Muscle of back (tissue), 11 donors: ENCODE data around the gene FBXL16. TPM values are rescaled to one million over a fixed set of nuclear protein-coding genes. Genes with fewer than 3 reads are reported as not detected.
A peak's percentile ranks its signal among the peaks of the same experiment; 100 is the strongest.
"Not testable (repeated sequence)": the region's sequence is repeated elsewhere in the genome, so short reads cannot be mapped to it uniquely, and the experiment has no call there.

Experiments used
- DNase-seq, 3 donors: peaks; one replicate each; pipeline versions ENCODE4 v3.0.0 to v3.0.0-alpha.2; 2013
- polyA plus RNA-seq, 10 donors: library from polyadenylated mRNA; unstranded; fragments of 120-200 nt; gene quantifications; one replicate each; pipeline ENCODE4 v1.2.1, GENCODE V29; 2013; ENCODE audit not compliant: insufficient read length in 10 of 10

Gene FBXL16
- polyA plus RNA-seq, 10 donors: 0.22 to 1.1 (median 0.44) TPM

DNA sequence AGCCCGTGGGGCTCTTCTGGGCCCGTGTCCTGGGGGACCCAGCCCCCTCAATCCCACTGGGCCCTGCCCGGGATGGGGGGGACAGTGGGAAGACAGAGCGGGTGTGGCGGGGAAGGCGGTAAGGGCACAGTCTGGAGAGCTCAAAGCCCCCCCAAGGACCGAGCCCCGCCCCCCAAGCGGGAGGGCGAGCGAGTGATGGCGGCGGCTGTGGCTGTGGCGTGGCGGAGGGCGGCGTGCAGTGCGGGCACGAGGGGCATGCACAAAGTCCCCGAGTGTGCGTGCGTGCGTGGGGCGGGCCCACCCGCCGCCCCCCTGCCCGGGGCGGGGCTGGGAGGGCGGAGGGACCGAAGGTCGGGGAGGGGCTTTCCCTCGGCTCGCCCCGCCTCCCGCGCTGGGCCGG, 11.8 kb downstream of the FBXL16 start:
- DNase-seq: no peak

DNA sequence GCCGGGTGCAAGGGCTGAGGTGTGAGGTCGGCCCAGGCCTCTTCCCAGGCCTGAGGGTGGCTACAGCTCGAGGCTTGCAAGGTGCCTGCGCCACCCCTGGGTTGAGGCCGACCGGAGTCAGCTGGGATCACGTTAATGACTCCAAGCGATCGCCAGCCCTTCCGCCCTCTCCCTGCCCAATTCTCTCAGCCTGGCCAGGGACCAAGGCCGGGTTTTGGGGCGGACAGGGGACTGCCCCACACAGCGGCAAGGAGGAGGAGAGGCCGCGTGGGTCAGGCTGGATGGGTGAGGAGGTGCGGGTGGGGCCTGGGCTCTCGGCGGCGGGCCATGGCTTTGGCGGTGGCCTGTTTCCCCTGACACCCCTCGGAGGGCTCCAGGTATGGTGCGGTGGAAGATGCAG, 12.2 kb downstream of the FBXL16 start:
- DNase-seq: no peak

- no peak for DNase-seq
Observed at GRCh38 chr16:692356-693108, 13.1 kb downstream of the FBXL16 start.

DNA sequence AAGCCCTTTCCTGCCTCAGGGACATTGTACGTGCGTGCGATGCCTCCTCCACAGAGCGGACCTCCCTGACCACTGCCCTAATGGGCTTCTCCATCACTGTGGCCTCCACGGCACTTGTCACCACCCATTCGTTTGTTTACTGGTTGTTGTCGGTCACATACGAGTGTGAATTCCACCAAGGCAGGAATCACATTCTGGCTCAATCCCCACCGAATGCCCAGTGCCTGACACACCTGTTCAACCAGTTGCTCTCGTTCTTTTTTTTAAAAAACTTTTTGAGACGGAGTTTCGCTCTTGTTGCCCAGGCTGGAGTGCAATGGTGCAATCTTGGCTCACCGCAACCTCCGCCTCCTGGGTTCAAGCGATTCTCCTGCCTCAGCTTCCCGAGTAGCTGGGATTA, 14.4 kb downstream of the FBXL16 start:
- not testable (repeated sequence) for DNase-seq

DNA sequence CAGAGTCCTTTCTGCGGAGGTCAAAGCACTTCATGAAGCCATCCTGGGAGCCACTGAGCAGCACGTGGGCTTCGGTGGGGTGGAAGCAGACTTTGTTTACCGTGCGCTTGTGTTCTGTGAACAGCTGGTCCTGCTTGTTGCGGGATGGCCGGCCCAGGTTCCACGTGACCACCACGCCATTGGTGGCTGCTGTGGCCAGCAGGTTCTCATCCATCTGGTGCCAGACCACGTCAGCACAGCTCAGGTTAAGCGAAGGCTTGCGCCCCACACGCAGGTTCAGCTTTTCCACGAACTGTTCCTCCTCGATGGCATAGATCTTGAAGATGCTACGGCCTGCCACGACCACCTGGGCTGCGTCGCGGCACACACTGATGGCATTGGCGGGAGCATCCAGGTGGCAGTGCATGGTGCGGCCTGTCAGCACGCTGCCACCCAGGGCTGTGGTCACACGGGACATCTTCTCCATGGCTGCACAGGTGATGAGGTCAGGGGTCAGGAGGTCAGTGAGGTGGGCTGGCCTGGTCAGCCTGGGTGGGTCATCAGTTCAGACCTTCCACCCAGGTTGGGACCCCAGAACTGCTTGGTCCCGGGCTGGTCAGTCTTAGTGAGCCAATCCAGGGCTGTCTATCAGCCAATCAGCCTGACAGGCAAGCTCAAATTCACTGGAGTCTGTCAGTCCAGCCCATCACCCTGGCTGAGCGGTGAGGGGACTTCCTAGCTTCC, 16.3 kb downstream of the FBXL16 start:
- no peak for DNase-seq

DNA sequence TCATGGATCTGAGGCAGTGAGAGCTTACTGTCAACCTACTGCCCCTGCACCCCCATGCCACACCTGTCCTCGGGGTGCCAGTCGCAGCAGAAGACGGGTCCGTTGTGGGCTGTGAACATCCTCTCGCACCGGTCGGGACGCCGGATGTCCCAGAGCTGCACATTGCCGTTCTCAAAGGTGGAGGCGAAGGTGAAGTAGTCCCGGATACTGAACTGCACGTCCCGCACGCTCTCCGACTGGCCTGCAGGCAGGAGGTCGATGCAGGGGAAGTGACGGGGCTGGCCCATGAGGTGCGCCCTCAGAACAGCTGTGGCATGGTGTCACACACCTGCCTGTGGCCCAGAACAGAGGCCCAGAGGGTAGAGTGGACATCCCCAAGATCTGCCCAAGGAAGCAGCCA, 18.1 kb downstream of the FBXL16 start:
- DNase-seq: no peak

GRCh38 chr16:686459-687260, 18.9 kb downstream of the FBXL16 start:
- DNase-seq: no peak

GRCh38 chr16:685967-686366, 19.6 kb downstream of the FBXL16 start:
- DNase-seq: no peak

DNA sequence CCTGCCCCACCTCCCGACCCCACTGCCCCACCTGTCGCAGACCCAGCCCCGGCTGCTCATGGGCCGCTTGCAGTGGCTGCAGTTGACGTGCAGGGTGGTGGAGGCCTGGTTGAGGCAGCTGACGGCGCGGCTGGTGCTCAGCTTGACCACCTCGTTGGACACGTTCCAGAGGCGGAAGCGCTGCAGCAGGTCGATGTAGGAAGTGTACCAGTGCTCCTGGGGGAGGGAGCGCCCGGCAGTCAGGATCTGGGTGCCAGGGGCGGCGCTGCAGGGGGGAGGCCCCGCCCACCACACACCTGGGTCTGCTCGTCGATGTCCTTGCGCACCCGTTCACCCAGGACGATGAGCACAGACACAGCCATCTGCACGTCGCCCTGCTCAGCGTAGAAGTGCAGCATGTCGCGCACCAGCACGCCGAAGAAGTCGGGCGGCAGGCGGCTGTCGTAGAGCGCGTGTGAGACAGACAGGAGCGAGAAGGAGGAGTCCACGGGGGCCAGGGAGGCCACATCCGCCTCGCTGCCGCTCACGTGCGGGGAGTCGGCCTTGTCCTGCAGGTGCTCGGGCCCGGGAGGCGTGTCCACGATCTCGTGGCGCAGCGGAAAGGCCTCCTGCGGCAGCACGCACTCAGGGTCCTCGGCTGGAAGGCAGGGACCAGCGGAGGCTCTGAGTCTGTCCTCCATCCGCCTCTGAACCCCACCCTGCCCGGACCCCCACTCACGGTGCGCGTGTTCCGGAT, 20.5 kb downstream of the FBXL16 start:
- no peak for DNase-seq

- DNase-seq: peak; percentile 95 to 98 (median 96)
Observed at GRCh38 chr16:684071-684794, 21.4 kb downstream of the FBXL16 start, which contains the start of gene JMJD8. Gene JMJD8 (minus strand): TSS chr16:684334. CDS start chr16:684319, 15 bp downstream.

- DNase-seq: no peak
Observed at GRCh38 chr16:683396-684070, 22.1 kb downstream of the FBXL16 start.

DNA sequence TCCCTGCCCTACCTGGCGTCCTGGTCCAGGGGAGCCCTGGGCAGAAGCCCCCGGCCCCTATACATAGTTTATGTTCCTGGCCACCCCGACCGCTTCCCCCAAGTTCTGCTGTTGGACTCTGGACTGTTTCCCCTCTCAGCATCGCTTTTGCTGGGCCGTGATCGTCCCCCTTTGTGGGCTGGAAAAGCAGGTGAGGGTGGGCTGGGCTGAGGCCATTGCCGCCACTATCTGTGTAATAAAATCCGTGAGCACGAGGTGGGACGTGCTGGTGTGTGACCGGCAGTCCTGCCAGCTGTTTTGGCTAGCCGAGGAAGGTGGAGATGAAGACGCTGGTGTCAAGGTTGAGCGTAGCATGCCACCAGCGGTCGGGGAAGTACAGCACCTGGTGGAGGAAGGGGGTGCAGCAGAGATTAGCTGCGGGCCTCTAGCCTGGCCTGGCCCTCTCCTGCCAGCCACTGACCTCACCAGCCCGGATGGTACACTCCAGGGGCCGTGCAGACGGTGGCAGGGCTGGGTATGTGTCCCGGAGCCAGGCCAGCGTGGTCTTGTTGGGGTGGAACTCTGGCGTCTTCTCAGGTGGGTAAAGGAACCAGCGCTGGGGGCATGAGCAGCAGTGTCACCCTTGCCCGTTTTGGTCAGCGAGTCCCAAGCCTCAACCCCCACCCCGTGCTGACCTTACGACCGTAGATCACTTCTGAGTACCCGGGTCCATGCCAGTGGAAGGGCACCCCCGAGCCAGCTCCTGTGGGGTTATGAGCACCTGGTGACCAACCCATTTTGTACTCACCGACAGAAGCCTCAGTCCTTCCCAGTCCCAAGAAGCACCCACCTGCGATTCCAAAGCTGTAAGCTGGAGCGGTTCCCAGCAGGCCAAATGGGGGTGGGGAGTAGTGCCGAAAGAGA, 22.9 kb downstream of the FBXL16 start:
- DNase-seq: no peak

DNA sequence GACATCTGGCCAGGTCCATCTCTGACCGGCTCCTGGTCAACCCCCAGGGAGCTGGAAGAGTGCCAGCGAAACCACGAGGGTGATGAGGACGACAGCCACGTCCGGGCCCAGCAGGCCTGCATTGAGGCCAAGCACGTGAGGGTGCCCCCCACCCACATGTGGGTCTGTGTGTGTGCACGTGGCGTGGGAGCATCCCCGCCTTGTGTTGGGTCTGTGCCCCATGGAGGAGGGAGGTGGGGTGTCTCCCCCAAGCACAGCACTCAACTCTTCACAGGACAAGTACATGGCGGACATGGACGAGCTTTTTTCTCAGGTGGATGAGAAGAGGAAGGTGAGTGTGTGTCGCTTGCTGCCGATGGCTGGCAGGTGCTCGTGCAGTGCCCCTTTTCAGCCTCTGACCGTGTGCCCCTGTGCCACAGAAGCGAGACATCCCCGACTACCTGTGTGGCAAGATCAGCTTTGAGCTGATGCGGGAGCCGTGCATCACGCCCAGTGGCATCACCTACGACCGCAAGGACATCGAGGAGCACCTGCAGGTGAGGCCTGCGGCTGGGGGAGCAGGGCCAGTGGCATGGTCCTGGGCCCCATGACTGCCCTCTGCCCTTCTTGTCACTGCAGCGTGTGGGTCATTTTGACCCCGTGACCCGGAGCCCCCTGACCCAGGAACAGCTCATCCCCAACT, 23.7 kb downstream of the FBXL16 start:
- no peak for DNase-seq

- peak in 1 of 3 donors; percentile 36 for DNase-seq
Observed at GRCh38 chr16:680967-681745, 24.4 kb downstream of the FBXL16 start.

DNA sequence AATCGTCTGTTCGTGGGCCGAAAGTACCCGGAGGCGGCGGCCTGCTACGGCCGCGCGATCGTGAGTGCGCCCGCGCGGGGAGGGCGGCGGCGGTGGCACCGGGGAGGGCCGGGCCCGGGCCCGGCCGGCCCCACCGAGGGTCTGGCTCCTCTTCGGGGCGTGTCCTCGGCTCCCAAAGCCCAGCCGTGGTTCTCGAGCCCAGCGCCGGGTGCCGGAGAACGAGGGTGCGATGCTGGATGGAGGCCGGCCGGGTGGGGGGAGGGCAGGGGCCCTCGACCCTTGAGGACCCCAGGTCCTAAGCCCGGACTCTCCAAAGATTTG, 25.0 kb downstream of the FBXL16 start:
- DNase-seq: no peak

GRCh38 chr16:679814-680624, 25.6 kb downstream of the FBXL16 start, which contains the start of gene STUB1:
Gene STUB1 (plus strand): TSS chr16:680410. CDS start chr16:680526, 116 bp downstream.
- DNase-seq: peak; percentile 81 to 96 (median 92)
